Fibroblast of lung (primary cell): ENCODE measurements around the gene VAMP5. TPM values are rescaled to one million over a fixed set of nuclear protein-coding genes. Genes with fewer than 3 reads are reported as not detected.

Experiments
- DNase-seq, 2 donors: peaks; one replicate each; pipeline versions ENCODE4 v3.0.0 to v3.0.0-alpha.2; 2010; ENCODE audit warnings: low read depth in 2 of 2
- H2AFZ ChIP-seq: 2 replicates; pipeline ENCODE4 v1.5.1; 2012; ENCODE audit warnings: low read length, control low read depth, inconsistent platforms
- H3K27ac ChIP-seq: 2 replicates; pipeline ENCODE4 v1.5.1; 2011; ENCODE audit warnings: low read length, control low read depth; ENCODE audit not compliant: insufficient read depth
- H3K27me3 ChIP-seq: 2 replicates; pipeline ENCODE4 v1.5.1; 2011; ENCODE audit warnings: mild to moderate bottlenecking, low read length; ENCODE audit not compliant: control insufficient read depth, insufficient read depth
- H3K36me3 ChIP-seq: 2 replicates; pipeline ENCODE4 v1.5.1; 2011; ENCODE audit warnings: low read length; ENCODE audit not compliant: control insufficient read depth, insufficient read depth
- H3K4me1 ChIP-seq: 2 replicates; pipeline ENCODE4 v1.5.1; 2011; ENCODE audit warnings: low read length; ENCODE audit not compliant: control insufficient read depth, insufficient read depth; ENCODE audit errors: extremely low read depth
- H3K4me2 ChIP-seq: 2 replicates; pipeline ENCODE4 v1.5.1; 2011; ENCODE audit warnings: low read length, control low read depth; ENCODE audit not compliant: insufficient read depth; ENCODE audit errors: extremely low read depth
- H3K4me3 ChIP-seq, 4 experiments: fragments of 200-600 bp in 1 of 4; sonication (generic) in 1 of 4; replicated peaks in 1 of 4; 2 replicates each; pipeline ENCODE4 v1.5.1; 2011 to 2016; ENCODE audit warnings: low read length in 4 of 4, low read depth in 3 of 4, mild to moderate bottlenecking in 3 of 4, control low read depth in 2 of 4, inconsistent platforms in 1 of 4, mixed read lengths in 1 of 4; ENCODE audit not compliant: insufficient read depth in 1 of 4; ENCODE audit errors: control extremely low read depth in 1 of 4
- H3K79me2 ChIP-seq: 2 replicates; pipeline ENCODE4 v1.5.1; 2012; ENCODE audit warnings: mild to moderate bottlenecking, low read length, inconsistent platforms; ENCODE audit not compliant: control insufficient read depth, insufficient read depth
- H3K9ac ChIP-seq: 2 replicates; pipeline ENCODE4 v1.5.1; 2011; ENCODE audit warnings: mild to moderate bottlenecking, low read length, control low read depth; ENCODE audit not compliant: insufficient read depth
- H3K9me3 ChIP-seq: 2 replicates; pipeline ENCODE4 v1.5.1; 2012; ENCODE audit warnings: low read depth, low read length; ENCODE audit not compliant: control insufficient read depth, insufficient read depth
- H4K20me1 ChIP-seq: 2 replicates; pipeline ENCODE4 v1.5.1; 2011; ENCODE audit warnings: low read length; ENCODE audit not compliant: control insufficient read depth, insufficient read depth; ENCODE audit errors: extremely low read depth
- CTCF ChIP-seq, 2 donors: IDR thresholded peaks in 1 of 2; conservative IDR thresholded peaks in 1 of 2; 1 replicate in 1 of 2; 2 replicates in 1 of 2; pipeline ENCODE4 v1.5.1; 2011 to 2012; ENCODE audit warnings: low read length in 2 of 2, control low read depth in 1 of 2, inconsistent platforms in 1 of 2, low read depth in 1 of 2, mild to moderate bottlenecking in 1 of 2
- EZH2 ChIP-seq: IDR thresholded peaks from 2 replicates; pipeline ENCODE4 v1.5.1; 2012; ENCODE audit warnings: low read length, control low read depth, mild to moderate bottlenecking; ENCODE audit errors: missing control alignments
- polyA plus RNA-seq, 2 donors: library from polyadenylated mRNA; depleted of rRNA in 1 of 2; stranded (reverse) in 1 of 2; unstranded in 1 of 2; fragments of >200 nt; gene quantifications; 2 replicates each; pipeline ENCODE4 v1.2.1, GENCODE V29; 2011 to 2012; ENCODE audit warnings: missing spikeins in 1 of 2
- total RNA-seq: library from RNA; depleted of rRNA; stranded (reverse); fragments of >200 nt; gene quantifications from 2 replicates; pipeline ENCODE4 v1.2.1, GENCODE V29; 2014

Gene VAMP5
- total and polyA plus RNA-seq, 2 donors (not counting 1 experiment from before 2014, with no cell fraction given) = 69.5 to 212 TPM

- no peak overlapping the region for H3K4me2 ChIP-seq
- no peak for DNase-seq
- H4K20me1 ChIP-seq = no peaks in the 10 kb centered on the region
- no peak overlapping the region for H3K27ac ChIP-seq
- H3K4me1 ChIP-seq = no peaks in the 10 kb centered on the region
- H3K36me3 ChIP-seq = peaks cover 20% of the 10 kb centered on the region
- H2AFZ ChIP-seq = no peak overlapping the region
- H3K9ac ChIP-seq = no peak overlapping the region
- no peaks in the 10 kb centered on the region for H3K9me3 ChIP-seq
- H3K27me3 ChIP-seq = no peaks in the 10 kb centered on the region
- H3K4me3 ChIP-seq = no peak overlapping the region
- H3K79me2 ChIP-seq = peaks cover 3% of the 10 kb centered on the region
- no peak for TF ChIP-seq CTCF (conservative IDR thresholded peaks at IDR 0.05 in 1 of 2, IDR thresholded peaks at IDR 0.05 in 1 of 2; ENCODE audit: low read depth in 1 of 2, low read length in 2 of 2)
- no peak for TF ChIP-seq EZH2
These were observed 50.8 kb downstream of the VAMP5 start for GRCh38 chr2:85635011-85635410.

- TF ChIP-seq CTCF (conservative IDR thresholded peaks at IDR 0.05 in 1 of 2, IDR thresholded peaks at IDR 0.05 in 1 of 2; ENCODE audit: low read depth in 1 of 2, low read length in 2 of 2) (no peak), EZH2 (no peak)
- H3K36me3 ChIP-seq = peaks cover 19% of the 10 kb centered on the region
- no peak overlapping the region for H3K4me3 ChIP-seq
- peaks cover 3% of the 10 kb centered on the region for H3K79me2 ChIP-seq
- no peak overlapping the region for H2AFZ ChIP-seq
- H3K4me1 ChIP-seq = no peaks in the 10 kb centered on the region
- H3K9ac ChIP-seq = no peak overlapping the region
- H3K27me3 ChIP-seq = no peaks in the 10 kb centered on the region
- H3K4me2 ChIP-seq = no peak overlapping the region
- no peaks in the 10 kb centered on the region for H3K9me3 ChIP-seq
- no peak for DNase-seq
- H4K20me1 ChIP-seq = no peaks in the 10 kb centered on the region
- H3K27ac ChIP-seq = no peak overlapping the region
These were observed 51.4 kb downstream of the VAMP5 start for GRCh38 chr2:85635636-85636035.

GRCh38 chr2:85642725-85643124 is 58.5 kb downstream of the VAMP5 start:
- Histone ChIP-seq H3K36me3 (peaks cover 26% of the 10 kb centered on the region), H3K27ac (no peak overlapping the region), H3K9me3 (no peaks in the 10 kb centered on the region), H2AFZ (no peak overlapping the region), H3K4me3 (no peak overlapping the region), H4K20me1 (no peaks in the 10 kb centered on the region), H3K9ac (no peak overlapping the region), H3K79me2 (no peaks in the 10 kb centered on the region), H3K4me1 (no peaks in the 10 kb centered on the region), H3K4me2 (no peak overlapping the region), H3K27me3 (no peaks in the 10 kb centered on the region)
- no peak for DNase-seq
- TF ChIP-seq CTCF (conservative IDR thresholded peaks at IDR 0.05 in 1 of 2, IDR thresholded peaks at IDR 0.05 in 1 of 2; ENCODE audit: low read depth in 1 of 2, low read length in 2 of 2) (no peak), EZH2 (no peak)

Other genes with a start within 250 kb of the VAMP5 start
- 61.6 and 87.0 TPM in 2 replicates for gene RETSAT, start 229.9 kb upstream of the VAMP5 start, total RNA-seq
- 38.6 and 39.3 TPM in 2 replicates for gene RETSAT, start 229.9 kb upstream of the VAMP5 start, polyA plus RNA-seq
- gene ELMOD3, start 229.7 kb upstream of the VAMP5 start, total RNA-seq = 20.3 and 27.9 TPM in 2 replicates
- gene ELMOD3, start 229.7 kb upstream of the VAMP5 start, polyA plus RNA-seq = 11.8 and 13.0 TPM in 2 replicates
- gene CAPG, start 174.1 kb upstream of the VAMP5 start, total RNA-seq = 105 and 193 TPM in 2 replicates
- gene CAPG, start 174.1 kb upstream of the VAMP5 start, polyA plus RNA-seq = 43.8 and 159 TPM in 2 replicates
- gene SH2D6, start 165.7 kb upstream of the VAMP5 start, total RNA-seq = 0.77 and 2.1 TPM in 2 replicates
- gene SH2D6, start 165.7 kb upstream of the VAMP5 start, polyA plus RNA-seq = 0.16 and 0.29 TPM in 2 replicates
- gene MAT2A, start 45.3 kb upstream of the VAMP5 start, total RNA-seq = 176 and 270 TPM in 2 replicates
- 334 and 369 TPM in 2 replicates for gene MAT2A, start 45.3 kb upstream of the VAMP5 start, polyA plus RNA-seq
- gene GGCX, start 22.9 kb upstream of the VAMP5 start, total RNA-seq = 28.8 and 46.1 TPM in 2 replicates
- gene GGCX, start 22.9 kb upstream of the VAMP5 start, polyA plus RNA-seq = 34.4 and 48.8 TPM in 2 replicates
- gene VAMP8, start 6.8 kb upstream of the VAMP5 start, total RNA-seq = 2.1 and 2.3 TPM in 2 replicates
- gene VAMP8, start 6.8 kb upstream of the VAMP5 start, polyA plus RNA-seq = 17.7 and 80.6 TPM in 2 replicates
- 187 and 247 TPM in 2 replicates for gene RNF181, start 11.3 kb downstream of the VAMP5 start, total RNA-seq
- gene RNF181, start 11.3 kb downstream of the VAMP5 start, polyA plus RNA-seq = 276 and 289 TPM in 2 replicates
- 11.8 and 13.2 TPM in 2 replicates for gene TMEM150A, start 18.3 kb downstream of the VAMP5 start, total RNA-seq
- 11.4 and 15.5 TPM in 2 replicates for gene TMEM150A, start 18.3 kb downstream of the VAMP5 start, polyA plus RNA-seq
- 16.9 and 26.1 TPM in 2 replicates for gene C2orf68, start 27.6 kb downstream of the VAMP5 start, total RNA-seq
- 11.0 and 15.4 TPM in 2 replicates for gene C2orf68, start 27.6 kb downstream of the VAMP5 start, polyA plus RNA-seq
- 34.9 and 41.1 TPM in 2 replicates for gene USP39, start 31.8 kb downstream of the VAMP5 start, total RNA-seq
- gene USP39, start 31.8 kb downstream of the VAMP5 start, polyA plus RNA-seq = 53.5 and 63.5 TPM in 2 replicates
- not detected in 2 replicates for gene SFTPB, start 83.8 kb downstream of the VAMP5 start, total RNA-seq
- not detected in 2 replicates for gene SFTPB, start 83.8 kb downstream of the VAMP5 start, polyA plus RNA-seq
- gene GNLY, start 109.9 kb downstream of the VAMP5 start, total RNA-seq = under 0.01 TPM in 1 of 2 replicates, not detected in the other
- gene GNLY, start 109.9 kb downstream of the VAMP5 start, polyA plus RNA-seq = not detected in 2 replicates
- gene ATOH8, start 169.6 kb downstream of the VAMP5 start, total RNA-seq = 19.0 and 19.2 TPM in 2 replicates
- gene ATOH8, start 169.6 kb downstream of the VAMP5 start, polyA plus RNA-seq = 5.6 and 7.1 TPM in 2 replicates